Measurements from ENCODE around the gene CCRL2.
"Not testable (repeated sequence)": the region's sequence is repeated elsewhere in the genome, so short reads cannot be mapped to it uniquely, and the experiment has no call there.

CCRL2 gene

GRCh38 chr3:46380471-46381221, 26.4 kb upstream of the CCRL2 start:
- DNase-seq, result no peak

DNA sequence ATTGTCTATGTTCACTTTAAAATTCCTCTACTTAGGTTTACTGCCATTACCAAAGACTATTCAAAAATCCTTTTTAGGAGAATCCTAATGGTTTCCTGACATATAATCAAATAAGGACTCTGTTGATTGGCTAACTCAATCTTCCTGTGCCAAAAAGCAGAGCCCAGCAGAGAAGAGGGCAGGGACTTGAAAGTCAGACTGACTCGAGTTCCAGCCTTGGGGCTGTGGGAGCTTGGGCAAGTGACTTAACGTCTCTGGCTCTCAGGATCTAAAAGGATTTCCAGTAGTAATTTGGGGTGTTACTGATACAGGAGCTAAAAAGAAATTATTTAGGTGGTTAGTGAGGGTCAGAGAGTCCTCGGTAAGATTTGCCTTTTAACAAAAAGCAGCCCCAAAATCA, 25.4 kb upstream of the CCRL2 start:
- DNase-seq, result no peak

- no peak for DNase-seq
Observed at GRCh38 chr3:46383211-46383950, 23.7 kb upstream of the CCRL2 start.

DNA sequence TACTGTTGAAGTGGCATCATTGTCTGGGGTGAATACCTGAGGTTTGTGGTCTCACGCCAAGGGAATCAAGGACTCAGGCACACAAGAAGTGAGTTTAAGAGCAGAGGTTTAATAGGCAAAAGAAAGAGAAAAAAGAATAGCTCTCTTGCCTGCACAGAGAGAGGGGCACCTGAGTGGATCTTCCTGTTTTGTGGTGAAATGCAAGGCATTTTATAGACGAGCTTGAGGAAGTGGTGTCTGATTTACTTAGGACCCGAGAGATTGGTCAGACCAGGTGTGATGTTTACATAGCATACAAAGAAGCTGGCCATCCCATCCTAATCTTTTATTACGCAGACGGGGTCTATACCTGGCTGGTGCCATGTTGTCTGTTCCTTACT, 23.1 kb upstream of the CCRL2 start:
- no peak for DNase-seq

GRCh38 chr3:46386205-46386604, 20.9 kb upstream of the CCRL2 start:
- DNase-seq, result peak; percentile 77

GRCh38 chr3:46388847-46389246, 18.2 kb upstream of the CCRL2 start:
- DNase-seq, result not testable (repeated sequence)

GRCh38 chr3:46389306-46389705, 17.8 kb upstream of the CCRL2 start:
- no peak for DNase-seq

DNA sequence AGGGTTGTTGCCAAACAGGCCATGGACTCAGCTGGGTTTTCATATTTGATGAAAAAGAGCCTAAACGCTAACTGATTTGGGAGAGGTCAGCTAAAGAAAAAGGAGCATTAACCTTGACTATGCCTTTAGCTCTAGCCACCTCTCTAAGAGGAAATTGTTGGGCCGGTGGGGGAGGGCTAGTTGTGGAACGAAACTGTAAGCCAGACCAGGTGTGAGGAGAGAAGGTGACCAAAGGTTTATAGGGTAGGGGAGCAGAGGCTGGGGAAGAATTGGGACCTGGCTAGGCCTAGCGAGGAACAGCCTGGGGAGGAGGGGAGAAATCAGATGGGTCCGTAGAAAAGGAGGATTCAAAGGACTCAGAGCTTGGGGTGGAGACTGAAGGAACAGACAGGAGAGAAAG, 15.5 kb upstream of the CCRL2 start:
- DNase-seq, result not testable (repeated sequence)

GRCh38 chr3:46393011-46393410, 14.0 kb upstream of the CCRL2 start:
- no peak for DNase-seq

DNA sequence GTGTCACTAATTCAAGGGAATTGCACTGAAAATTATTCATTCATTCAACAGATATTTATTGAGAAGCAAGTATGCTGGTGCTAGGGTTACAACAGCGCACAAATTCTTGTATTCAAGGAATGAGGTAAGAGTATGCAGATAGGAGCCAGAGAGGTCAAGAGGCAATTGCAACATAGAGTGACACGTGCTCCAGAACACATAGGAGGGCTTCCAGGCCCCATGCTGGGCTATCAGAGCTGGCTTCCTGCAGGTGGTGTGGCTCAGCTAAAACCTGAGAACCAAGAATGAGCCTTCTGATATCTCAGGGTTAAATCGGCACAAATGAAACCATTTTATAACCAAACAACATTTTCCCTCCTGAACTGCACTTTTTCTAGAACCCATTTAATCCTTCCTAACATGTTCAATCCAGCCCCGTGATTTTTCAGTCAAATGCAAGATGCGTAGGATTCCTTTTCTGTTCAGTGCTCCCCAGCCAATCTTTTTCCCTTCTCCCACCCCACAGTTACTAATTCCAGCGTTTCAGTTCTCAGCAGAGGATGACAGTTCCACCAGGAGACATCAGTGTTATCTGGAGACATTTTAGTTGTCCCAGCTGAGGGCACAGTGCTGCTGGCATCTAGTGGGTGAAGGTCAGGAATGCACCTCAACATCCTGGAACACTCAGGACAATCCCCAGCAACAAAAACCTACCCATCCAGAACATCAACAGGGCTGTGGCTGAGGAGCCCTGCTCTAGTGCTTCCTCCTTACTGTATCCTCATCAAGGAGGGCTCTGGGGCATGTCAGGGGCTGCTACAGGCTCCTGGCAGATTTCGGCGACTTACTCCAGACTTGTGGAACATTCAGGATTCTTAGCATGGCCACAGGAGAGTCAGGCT, 13.3 kb upstream of the CCRL2 start:
- peak; percentile 82 for DNase-seq

GRCh38 chr3:46395210-46395661, 11.8 kb upstream of the CCRL2 start:
- peak; percentile 97 for DNase-seq

GRCh38 chr3:46395766-46396530, 11.1 kb upstream of the CCRL2 start:
- DNase-seq, result peak; percentile 44

GRCh38 chr3:46397111-46397510, 9.9 kb upstream of the CCRL2 start:
- no peak for DNase-seq

DNA sequence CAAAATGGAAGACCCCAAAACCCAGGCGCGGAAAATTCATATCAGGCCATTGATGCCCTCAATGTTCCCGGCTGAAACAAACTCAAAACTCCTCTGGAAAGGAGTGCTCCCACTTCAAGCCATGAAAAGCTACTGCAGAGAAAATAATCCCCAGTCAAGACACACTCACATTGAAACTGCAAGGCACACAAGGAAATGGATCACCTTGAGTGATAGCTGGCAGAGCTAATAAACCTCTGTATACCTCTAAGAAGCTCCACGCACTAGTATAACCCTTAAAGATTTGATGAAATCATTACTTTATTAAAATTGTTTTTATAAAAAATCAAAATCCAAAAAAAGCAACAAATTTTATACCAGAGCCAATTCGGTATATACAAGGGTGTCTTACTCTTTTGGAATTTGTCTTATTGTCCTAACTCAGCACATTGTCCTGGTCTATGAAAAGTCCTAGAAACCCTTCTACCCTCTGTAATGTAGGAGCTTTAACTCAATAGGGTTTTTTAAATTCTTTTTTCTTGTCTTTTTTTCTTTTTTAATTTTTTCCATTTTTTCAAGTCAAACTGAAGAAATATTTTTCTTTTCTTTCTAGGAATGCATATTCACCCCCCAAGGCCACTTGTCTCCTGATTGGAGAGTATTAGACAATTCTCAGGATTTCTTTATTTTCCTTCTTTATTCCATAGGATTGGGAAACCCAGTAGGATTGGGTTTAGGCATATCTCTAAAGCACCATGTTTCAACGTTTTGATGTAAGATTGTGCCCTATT, 8.7 kb upstream of the CCRL2 start:
- no peak for DNase-seq

DNA sequence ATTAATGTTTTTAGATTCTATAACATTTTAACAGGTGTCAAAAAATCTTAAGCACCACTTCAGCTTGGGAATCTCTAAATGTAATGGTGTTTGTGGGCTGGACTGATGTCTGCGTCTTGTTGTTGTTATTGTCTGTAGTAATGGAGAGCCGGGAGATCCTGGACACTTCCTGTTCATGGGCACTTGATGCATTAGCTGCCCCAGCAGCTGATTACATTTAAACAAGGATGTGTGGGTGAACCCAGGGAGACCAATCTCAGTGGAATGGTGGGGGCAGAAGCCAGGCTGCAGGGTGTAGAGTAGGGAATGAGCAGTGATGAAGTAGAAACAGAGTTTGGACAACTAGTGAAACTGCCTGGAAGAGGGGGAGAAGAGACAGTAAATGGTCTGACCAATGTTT, 8.0 kb upstream of the CCRL2 start:
- peak; percentile 36 for DNase-seq

GRCh38 chr3:46399557-46399956, 7.5 kb upstream of the CCRL2 start:
- peak; percentile 66 for DNase-seq

DNA sequence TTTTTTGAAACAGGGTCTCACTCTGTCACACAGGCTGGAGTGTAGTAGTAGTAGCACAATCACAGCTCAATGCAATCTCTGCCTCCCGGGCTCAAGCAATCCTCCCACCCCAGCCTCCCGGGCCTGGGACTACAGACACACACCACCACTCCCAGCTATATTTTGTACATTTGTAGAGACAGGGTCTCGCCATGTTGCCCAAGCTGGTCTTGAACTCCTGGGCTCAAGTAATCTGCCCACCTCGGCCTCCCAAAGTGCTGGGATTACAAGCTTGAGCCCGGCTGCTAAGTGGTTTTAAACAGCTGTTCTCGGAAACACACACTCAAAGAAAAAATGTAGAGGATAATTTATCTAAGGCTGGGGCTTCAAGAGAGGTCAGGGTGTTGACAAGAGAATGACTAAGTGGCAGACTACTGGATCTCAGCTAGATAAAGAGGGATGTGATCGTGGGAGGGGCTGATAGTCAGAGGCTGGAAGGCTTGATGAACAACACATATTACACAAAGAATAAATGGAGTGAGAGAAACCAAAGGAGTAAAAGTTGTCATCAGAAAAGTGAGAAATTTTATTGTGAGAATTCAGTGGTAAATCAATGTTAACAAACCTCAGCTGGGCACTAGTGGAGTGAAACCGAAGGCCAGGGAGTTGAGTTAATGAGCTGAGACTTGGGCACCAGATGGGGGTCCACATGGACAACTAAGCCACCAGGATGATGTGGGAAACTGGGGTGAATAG, 6.9 kb upstream of the CCRL2 start:
- DNase-seq, result peak; percentile 95

DNA sequence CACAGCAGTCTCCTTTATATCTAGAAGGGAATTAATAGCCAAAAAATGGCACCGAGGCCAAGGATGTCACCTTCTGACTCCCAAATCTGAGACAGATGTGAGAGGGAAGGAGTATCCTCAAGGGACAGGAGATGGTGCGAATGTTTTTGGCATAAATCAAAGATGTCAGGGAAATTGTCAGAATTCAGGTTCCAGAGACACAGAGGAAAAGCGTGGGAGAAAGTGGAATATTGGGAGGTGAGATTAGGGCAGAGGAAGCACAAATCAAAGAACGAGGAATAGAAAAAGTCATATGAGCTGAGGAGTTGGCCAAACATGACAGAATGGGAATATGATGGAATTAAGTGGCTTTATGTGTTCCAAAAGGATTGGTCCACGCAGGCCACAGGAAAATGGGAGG, 6.2 kb upstream of the CCRL2 start:
- DNase-seq, result no peak

DNA sequence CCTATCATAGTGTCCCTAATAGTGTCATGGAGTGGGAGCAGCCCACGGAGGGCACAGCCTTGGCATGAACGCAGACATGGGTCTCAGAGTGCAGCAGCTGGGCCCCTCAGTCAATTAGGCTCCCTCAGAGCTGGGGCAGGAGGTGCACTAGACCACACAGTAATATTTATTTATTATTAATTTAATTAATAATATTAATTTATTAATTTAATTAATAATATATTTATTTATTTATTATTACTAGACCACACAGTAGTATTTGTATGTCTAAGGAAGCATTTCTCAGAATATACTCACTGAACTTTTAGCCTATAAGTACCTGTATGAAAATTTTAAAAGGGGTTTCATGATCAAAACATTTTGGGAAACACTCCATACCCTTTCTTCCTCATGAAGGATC, 5.5 kb upstream of the CCRL2 start:
- DNase-seq, result no peak

DNA sequence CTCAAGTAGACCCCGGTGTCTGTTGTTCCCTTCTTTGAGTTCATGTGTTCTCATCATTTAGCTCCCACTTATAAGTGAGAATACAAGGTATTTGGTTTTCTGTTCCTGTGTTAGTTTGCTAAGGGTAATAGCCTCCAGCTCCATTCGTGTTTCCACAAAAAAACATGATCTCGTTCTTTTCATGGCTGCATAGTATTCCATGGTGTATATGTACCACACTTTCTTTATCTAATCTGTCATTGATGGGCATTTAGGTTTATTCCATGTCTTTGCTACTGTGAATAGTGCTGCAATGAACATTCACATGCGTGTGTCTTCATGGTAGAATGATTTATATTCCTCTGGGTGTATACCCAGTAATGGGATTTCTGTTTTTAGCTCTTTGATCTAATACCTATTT, 4.2 kb upstream of the CCRL2 start:
- DNase-seq, result not testable (repeated sequence)

Measured in NCI-H226 (cell line).